Choroid plexus epithelial cell (primary cell): ENCODE data around the gene CDC27.
"Not testable (repeated sequence)": the region's sequence is repeated elsewhere in the genome, so short reads cannot be mapped to it uniquely, and the experiment has no call there.

Source experiments
- DNase-seq: peaks from one replicate; pipeline ENCODE4 v3.0.0-alpha.2; 2010; ENCODE audit warnings: low read depth
- H3K4me3 ChIP-seq: 2 replicates; pipeline ENCODE4 v1.5.1; 2011; ENCODE audit warnings: low read depth, mild to moderate bottlenecking, control low read depth, low read length, moderate library complexity
- CTCF ChIP-seq: conservative IDR thresholded peaks from 2 replicates; pipeline ENCODE4 v1.5.1; 2011; ENCODE audit warnings: low read depth, mild to moderate bottlenecking, control low read depth, inconsistent platforms, low read length, moderate library complexity

The CDC27 gene

GRCh38 chr17:47165137-47165536 is 24.0 kb downstream of the CDC27 start:
- no peak overlapping the region for H3K4me3 ChIP-seq
- peak; percentile 7 for DNase-seq
- TF ChIP-seq CTCF, result no peak

- DNase-seq, result no peak
These were observed 24.8 kb downstream of the CDC27 start for GRCh38 chr17:47164263-47164662.

GRCh38 chr17:47162013-47162622 is 27.0 kb downstream of the CDC27 start:
- H3K4me3 ChIP-seq, result no peak overlapping the region
- TF ChIP-seq CTCF, result no peak
- no peak for DNase-seq

More at GRCh38 chr17:47164263-47164662, 24.8 kb downstream of the CDC27 start:
- no peak overlapping the region for H3K4me3 ChIP-seq
- TF ChIP-seq CTCF, result no peak

GRCh38 chr17:47159315-47159714 is 29.8 kb downstream of the CDC27 start:
- DNase-seq, result no peak

GRCh38 chr17:47145351-47145750 is 43.7 kb downstream of the CDC27 start:
- TF ChIP-seq CTCF, result no peak
- H3K4me3 ChIP-seq, result no peak overlapping the region
- DNase-seq, result no peak

More at GRCh38 chr17:47159315-47159714, 29.8 kb downstream of the CDC27 start:
- H3K4me3 ChIP-seq, result no peak overlapping the region
- TF ChIP-seq CTCF, result no peak

GRCh38 chr17:47135235-47135634 is 53.9 kb downstream of the CDC27 start:
- no peak for TF ChIP-seq CTCF
- H3K4me3 ChIP-seq, result no peak overlapping the region
- DNase-seq, result no peak

- not testable (repeated sequence) for H3K4me3 ChIP-seq, DNase-seq
These were observed 54.7 kb downstream of the CDC27 start for GRCh38 chr17:47134354-47134753.

GRCh38 chr17:47131761-47132160 is 57.3 kb downstream of the CDC27 start:
- no peak overlapping the region for H3K4me3 ChIP-seq
- no peak for TF ChIP-seq CTCF
- peak; percentile 18 for DNase-seq

GRCh38 chr17:47126835-47127234 is 62.3 kb downstream of the CDC27 start:
- peak; percentile 35 for DNase-seq
- H3K4me3 ChIP-seq, result not testable (repeated sequence)

GRCh38 chr17:47123262-47123661 is 65.8 kb downstream of the CDC27 start:
- DNase-seq, H3K4me3 ChIP-seq: not testable (repeated sequence)
